HG03159 (cell line): ENCODE measurements around the gene HSDL1.

Experiments used
- ATAC-seq: cut with Tn5 transposase; IDR thresholded peaks from one replicate; pipeline ENCODE4 v1.9.1; 2021; ENCODE audit warnings: mild to moderate bottlenecking, moderate library complexity; ENCODE audit not compliant: unreplicated experiment

Gene HSDL1

DNA sequence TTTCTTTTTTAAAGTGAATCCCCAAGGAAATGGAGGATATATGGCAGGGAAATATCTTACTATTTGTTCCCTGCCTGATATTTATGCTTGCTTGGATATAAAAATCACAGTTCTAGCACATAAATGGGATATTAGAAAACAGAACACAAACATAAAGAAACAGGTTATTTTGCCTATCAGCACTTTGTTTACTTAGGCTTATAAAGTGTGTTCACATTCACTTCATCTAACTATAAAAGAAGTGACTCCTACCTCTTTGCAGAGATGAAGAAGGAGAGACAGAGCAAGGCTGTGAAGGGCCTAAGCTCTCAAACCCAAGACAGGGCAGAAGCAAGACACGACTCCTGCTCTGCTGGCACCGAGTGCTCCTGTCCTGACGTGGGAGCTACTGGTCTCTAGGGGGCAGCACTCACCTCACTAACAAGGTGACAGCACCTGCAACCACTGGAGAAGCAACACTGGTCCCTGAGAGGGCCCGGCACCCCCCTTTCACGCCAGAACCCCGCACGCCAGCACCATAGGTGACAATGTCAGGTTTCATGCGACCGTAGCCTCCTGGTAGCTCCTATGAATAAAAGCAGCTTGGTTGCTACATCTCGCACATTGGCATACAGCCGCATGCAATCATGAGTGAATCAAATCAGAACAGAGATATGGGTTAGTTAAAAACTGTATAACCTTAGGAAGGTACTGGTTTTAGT is 60.3 kb downstream of the HSDL1 start:
- no peak for ATAC-seq

GRCh38 chr16:84082835-84083569 is 62.0 kb downstream of the HSDL1 start:
- no peak for ATAC-seq

GRCh38 chr16:84082110-84082509 is 62.9 kb downstream of the HSDL1 start:
- ATAC-seq: no peak

GRCh38 chr16:84081446-84081989 is 63.5 kb downstream of the HSDL1 start:
- ATAC-seq: no peak

DNA sequence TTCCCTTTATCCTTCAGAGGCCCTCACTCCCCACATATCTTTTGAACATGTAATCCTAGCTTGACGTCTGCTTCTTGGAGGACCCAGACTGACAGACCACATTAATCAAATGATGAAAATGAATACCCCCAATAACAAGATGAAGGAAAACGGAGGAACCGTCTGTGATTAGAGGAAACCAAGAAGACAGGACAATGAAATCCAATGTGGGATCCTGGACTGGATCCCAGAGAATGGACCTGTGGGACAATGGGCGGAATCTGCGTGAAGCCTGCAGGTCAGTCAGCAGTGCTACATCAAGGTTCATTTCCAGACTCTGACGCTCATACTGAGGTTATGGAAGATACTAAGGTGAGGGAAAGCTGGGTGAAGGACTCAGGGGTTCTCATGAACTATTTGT is 64.2 kb downstream of the HSDL1 start:
- ATAC-seq: no peak

- ATAC-seq: no peak
These were observed 64.6 kb downstream of the HSDL1 start for GRCh38 chr16:84080378-84080777.

- ATAC-seq: no peak
These were observed 65.3 kb downstream of the HSDL1 start for GRCh38 chr16:84079664-84080063.

DNA sequence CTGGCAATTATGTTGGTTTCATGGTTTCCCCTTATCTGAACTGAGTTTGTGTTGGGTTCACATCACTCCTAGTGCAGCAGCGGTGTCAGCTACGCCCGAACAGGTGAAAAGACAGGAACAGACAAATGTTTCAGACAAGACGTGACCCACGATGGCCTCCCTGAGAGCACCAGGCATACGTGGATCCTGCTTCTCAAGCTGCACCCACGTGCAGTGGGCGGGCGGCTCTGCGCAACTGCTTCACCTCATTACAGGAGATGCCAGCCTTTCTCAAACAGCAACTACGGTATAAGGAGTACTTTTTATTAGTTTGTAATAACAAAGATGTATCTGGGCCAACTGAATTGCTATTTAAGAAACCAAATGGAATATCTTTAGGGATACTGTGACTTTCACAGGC is 69.6 kb downstream of the HSDL1 start:
- no peak for ATAC-seq

GRCh38 chr16:84074721-84075120 is 70.3 kb downstream of the HSDL1 start:
- no peak for ATAC-seq
